Psoas muscle (tissue), 8 donors: ENCODE results near the gene DIP2C. TPM values are rescaled to one million over a fixed set of nuclear protein-coding genes. Genes with fewer than 3 reads are reported as not detected.
"Not testable (repeated sequence)": the region's sequence is repeated elsewhere in the genome, so short reads cannot be mapped to it uniquely, and the experiment has no call there.

ENCODE experiments used
- ATAC-seq, 4 donors: fragments of 200-7000 bp; cut with Tn5 transposase; one replicate each; pipeline ENCODE4 v1.9.1; 2020; ENCODE audit warnings: moderate library complexity in 3 of 4, mild to moderate bottlenecking in 2 of 4
- DNase-seq, 2 donors: peaks; one replicate each; pipeline ENCODE4 v3.0.0-alpha.2; 2020
- H3K27ac ChIP-seq: fragments of 200-600 bp; one replicate; pipeline ENCODE4 v1.8.0; 2022
- H3K27me3 ChIP-seq, 3 donors: fragments of 200-600 bp in 1 of 3; one replicate each; pipeline versions ENCODE4 v1.6.1 to v1.8.0; 2013 to 2022; ENCODE audit warnings: low read length in 2 of 3, mild to moderate bottlenecking in 2 of 3, moderate library complexity in 1 of 3; ENCODE audit not compliant: insufficient read depth in 3 of 3
- H3K36me3 ChIP-seq, 2 donors: fragments of 200-600 bp in 1 of 2; one replicate each; pipeline versions ENCODE4 v1.6.1 to v1.8.0; 2013 to 2022; ENCODE audit warnings: low read depth in 1 of 2, mild to moderate bottlenecking in 1 of 2, moderate library complexity in 1 of 2; ENCODE audit not compliant: insufficient read depth in 1 of 2
- H3K4me1 ChIP-seq: fragments of 200-600 bp; one replicate; pipeline ENCODE4 v1.8.0; 2022
- H3K4me3 ChIP-seq: fragments of 200-600 bp; one replicate; pipeline ENCODE4 v1.8.0; 2022; ENCODE audit warnings: mild to moderate bottlenecking
- H3K9me3 ChIP-seq: fragments of 200-600 bp; one replicate; pipeline ENCODE4 v1.8.0; 2022
- WGBS, 3 donors: extraction: QIAGEN DNeasy Blood & Tissue Kit; methylation state at CpG; one replicate each; pipeline versions ENCODE4 v1.1.6 to v1.1.7; 2013; 5-methylcytosine and 5-hydroxymethylcytosine counted together
- intact Hi-C, 2 donors: fragments of 100-400 bp; cut with DNase I; formaldehyde crosslinking; loops; one replicate each; pipeline versions ENCODE4 v1.11.0 to v1.14.2; 2022
- polyA plus RNA-seq, 3 donors: library from polyadenylated mRNA; stranded (reverse); fragments of 200-250 nt; gene quantifications; one replicate each; pipeline ENCODE4 v1.2.3, GENCODE V29; 2013
- total RNA-seq, 4 donors: library from RNA; stranded (reverse); fragmentation: NEBNext Ultra II Directional in 2 of 4; extraction: Animal tissue kit (Norgen Biotek cat#: 25700) in 2 of 4; gene quantifications; one replicate each; pipeline versions ENCODE4 v1.2.1 to v1.2.4, GENCODE V29; 2021 to 2023
- TF ChIP-seq, protein P1 (sequence below): fragments of 200-600 bp; IDR thresholded peaks from one replicate; pipeline ENCODE4 v1.8.0; 2022; ENCODE audit warnings: antibody characterized with exemption
- donor health status: healthy with polysubstance abuse.
- donor health status: DM: no; HTN: no; CAD: no; lungs with moderate emphysema.
- donor health status: Bipolar disorder and iron deficiency.
- donor health status: healthy.
- donor health status: DM: yes; HTN: yes; CAD: no.
- donor health status: DM: no; HTN: no; CAD: no.
- donor health status: DM: no; HTN: no; CAD: no.
- donor health status: DM: yes; HTN: yes; CAD: no.

DIP2C gene
- total and polyA plus RNA-seq, 7 donors: 7.7 to 32.0 (median 25.0) TPM

DNA sequence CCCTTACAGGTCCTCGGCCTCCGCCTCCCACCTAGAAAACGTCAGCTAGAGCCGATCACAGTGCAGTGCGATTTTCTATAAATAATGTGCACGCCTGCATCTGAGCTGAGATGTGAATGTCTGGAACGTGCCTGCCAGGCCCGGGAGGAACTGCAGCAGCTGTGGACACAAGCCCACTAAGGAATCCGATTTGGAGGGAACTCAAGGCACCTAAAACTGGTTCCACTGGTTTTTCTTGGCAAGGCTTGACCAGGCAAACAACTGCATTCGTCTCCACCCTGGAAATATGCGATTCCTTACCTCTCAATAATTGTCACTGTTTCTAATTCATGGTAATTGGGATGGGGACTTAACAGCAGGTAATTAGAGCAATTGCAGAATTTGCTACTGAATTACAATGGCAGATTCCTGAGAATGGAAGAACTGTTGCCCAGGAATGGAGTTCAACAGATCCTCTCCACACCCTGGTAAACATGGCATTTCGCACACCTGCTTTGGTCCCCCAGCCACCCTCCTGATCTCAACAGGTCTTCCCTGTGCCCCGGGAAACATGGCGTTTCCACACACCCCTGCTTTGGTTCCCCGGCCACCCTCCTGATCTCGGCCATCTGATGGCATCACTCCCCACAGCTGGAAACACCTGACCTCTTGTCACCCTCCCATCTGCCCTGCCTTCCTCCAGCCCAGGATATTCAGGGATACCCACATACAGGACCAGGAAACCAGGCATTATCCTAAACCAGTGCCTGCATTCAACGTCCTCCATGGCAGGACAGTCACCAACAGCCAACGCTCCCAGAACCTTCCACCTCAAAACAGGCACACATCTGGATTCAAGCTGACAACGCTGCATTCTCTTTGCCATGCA lies 76.0 kb downstream of the DIP2C start:
- intact Hi-C loops: loop anchor here in 1 of 2 donors (2.0 to 10.0 kb wide), 2 partner anchors 25 to 171 kb away; no protein-coding TSS in a partner anchor
- no peak for DNase-seq

DNA sequence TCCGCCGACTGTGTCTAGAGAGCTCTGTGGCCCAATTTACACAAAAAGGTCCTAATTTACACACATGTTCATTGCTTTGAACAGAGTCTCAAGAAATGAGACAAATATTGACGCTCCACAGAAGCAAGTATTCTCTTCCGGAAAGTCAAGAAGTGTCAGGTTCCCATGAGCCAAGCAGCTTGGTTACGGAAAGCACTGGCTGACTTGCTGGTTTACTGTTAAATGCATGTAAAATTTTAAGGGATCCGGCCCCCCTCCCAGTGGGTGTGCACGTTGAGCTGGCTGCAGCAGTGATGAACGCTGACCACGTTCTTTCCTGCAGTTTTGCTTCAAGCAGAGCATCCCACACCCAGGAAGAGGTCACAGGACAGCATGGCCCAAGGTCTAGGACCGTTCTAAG lies 76.8 kb downstream of the DIP2C start:
- TF ChIP-seq, protein P1, sequence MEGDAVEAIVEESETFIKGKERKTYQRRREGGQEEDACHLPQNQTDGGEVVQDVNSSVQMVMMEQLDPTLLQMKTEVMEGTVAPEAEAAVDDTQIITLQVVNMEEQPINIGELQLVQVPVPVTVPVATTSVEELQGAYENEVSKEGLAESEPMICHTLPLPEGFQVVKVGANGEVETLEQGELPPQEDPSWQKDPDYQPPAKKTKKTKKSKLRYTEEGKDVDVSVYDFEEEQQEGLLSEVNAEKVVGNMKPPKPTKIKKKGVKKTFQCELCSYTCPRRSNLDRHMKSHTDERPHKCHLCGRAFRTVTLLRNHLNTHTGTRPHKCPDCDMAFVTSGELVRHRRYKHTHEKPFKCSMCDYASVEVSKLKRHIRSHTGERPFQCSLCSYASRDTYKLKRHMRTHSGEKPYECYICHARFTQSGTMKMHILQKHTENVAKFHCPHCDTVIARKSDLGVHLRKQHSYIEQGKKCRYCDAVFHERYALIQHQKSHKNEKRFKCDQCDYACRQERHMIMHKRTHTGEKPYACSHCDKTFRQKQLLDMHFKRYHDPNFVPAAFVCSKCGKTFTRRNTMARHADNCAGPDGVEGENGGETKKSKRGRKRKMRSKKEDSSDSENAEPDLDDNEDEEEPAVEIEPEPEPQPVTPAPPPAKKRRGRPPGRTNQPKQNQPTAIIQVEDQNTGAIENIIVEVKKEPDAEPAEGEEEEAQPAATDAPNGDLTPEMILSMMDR: no peak
- no peak for DNase-seq
- H3K36me3 ChIP-seq: no peaks in the 10 kb centered on the region
- H3K4me1 ChIP-seq: peaks cover 55% of the 10 kb centered on the region
- peak in 1 of 4 donors; percentile 4 for ATAC-seq
- no peak overlapping the region for H3K27ac ChIP-seq
- H3K9me3 ChIP-seq: no peaks in the 10 kb centered on the region
- 60 to 75% (median 64%) methylated on average over 10 of the region's 10 CpGs for WGBS, 3 donors
- intact Hi-C loops: loop anchor here in 1 of 2 donors (10.0 kb wide), 1 partner anchor 172 kb away; no protein-coding TSS in a partner anchor
- H3K27me3 ChIP-seq: no peaks in the 10 kb centered on the region
- H3K4me3 ChIP-seq: no peak overlapping the region

More for the DNA sequence above, 76.0 kb downstream of the DIP2C start:
- no peaks in the 10 kb centered on the region for H3K36me3 ChIP-seq
- H3K4me1 ChIP-seq: peaks cover 60% of the 10 kb centered on the region
- H3K27ac ChIP-seq: no peak overlapping the region
- no peak overlapping the region for H3K4me3 ChIP-seq
- H3K27me3 ChIP-seq: no peaks in the 10 kb centered on the region
- no peaks in the 10 kb centered on the region for H3K9me3 ChIP-seq
- WGBS, 3 donors: 49 to 57% (median 53%) methylated on average over 19 of the region's 19 CpGs
- TF ChIP-seq, protein P1: no peak
- peak; percentile 46 to 82 (median 70) for ATAC-seq

DNA sequence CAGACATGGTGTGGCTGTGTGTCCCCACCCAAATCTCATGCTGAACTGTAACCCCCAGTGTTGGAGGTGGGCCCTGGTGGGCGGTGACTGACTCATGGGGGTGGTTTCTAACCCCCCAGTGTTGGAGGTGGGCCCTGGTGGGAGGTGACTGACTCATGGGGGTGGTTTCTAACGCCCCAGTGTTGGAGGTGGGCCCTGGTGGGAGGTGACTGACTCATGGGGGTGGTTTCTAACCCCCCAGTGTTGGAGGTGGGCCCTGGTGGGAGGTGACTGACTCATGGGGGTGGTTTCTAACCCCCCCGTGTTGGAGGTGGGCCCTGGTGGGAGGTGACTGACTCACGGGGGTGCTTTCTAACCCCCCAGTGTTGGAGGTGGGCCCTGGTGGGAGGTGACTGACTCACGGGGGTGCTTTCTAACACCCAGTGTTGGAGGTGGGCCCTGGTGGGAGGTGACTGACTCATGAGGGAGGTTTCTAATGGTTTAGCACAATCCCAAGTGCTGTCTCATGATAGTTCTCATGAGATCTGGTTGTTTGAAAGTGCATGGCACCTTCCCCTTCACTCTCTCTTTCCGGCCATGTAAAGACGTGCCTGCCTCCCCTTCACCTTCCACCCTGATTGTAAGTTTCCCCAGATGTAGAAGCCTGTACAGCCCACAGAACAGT lies 78.7 kb downstream of the DIP2C start:
- intact Hi-C loops: loop anchor here in 1 of 2 donors (10.0 kb wide), 1 partner anchor 174 kb away; no protein-coding TSS in a partner anchor
- not testable (repeated sequence) for H3K4me3 ChIP-seq, H3K36me3 ChIP-seq, H3K27me3 ChIP-seq, H3K9me3 ChIP-seq, ATAC-seq, H3K27ac ChIP-seq, DNase-seq
- 72 to 83% (median 81%) methylated on average over 7 of the region's 7 CpGs for WGBS, 3 donors
- peaks cover 43% of the 10 kb centered on the region for H3K4me1 ChIP-seq

DNA sequence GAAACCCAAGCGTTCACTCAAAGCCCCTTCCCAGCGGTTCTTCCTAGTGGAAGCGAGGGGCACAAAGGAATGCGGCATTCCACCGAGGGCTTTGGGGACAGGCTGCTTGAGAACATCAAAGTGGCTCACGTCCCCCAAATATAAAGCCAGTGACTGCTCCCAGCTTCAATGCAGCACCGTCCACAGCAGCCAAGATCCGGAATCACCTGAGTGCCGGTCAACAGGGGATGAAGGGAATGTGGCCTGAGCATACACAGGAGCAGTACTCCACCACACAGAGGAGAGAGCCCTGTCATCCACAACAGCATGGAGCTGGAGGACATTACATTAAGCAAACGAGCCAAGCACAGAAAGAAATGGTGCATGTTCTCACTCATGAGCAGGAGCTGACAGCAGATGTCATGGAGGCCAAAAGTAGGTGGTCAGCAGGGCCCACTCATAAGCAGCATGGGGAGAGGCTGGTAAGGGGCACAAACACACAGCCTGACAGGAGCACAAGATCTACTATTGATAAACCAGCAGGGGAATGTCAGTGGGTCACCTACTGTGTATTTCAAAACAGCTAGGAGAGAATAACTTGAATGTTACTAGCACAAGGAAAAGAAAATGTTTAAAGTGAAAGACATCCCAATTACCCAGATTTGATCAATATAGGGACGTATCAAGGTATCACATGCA lies 79.5 kb downstream of the DIP2C start:
- no peak for ATAC-seq

More for the DNA sequence above, 79.5 kb downstream of the DIP2C start:
- WGBS, 3 donors: 76 to 83% (median 82%) methylated on average over 11 of the region's 11 CpGs
- Histone ChIP-seq H3K36me3 (no peaks in the 10 kb centered on the region), H3K27ac (no peak overlapping the region), H3K27me3 (no peaks in the 10 kb centered on the region), H3K4me1 (peaks cover 39% of the 10 kb centered on the region), H3K4me3 (no peak overlapping the region), H3K9me3 (no peaks in the 10 kb centered on the region)
- intact Hi-C loops: loop anchor here in 1 of 2 donors (10.0 kb wide), 1 partner anchor 175 kb away; no protein-coding TSS in a partner anchor
- TF ChIP-seq, protein P1: no peak
- no peak for DNase-seq
